HL-60 (cell line): ENCODE data around the gene GBP2.
"Not testable (repeated sequence)": the region's sequence is repeated elsewhere in the genome, so short reads cannot be mapped to it uniquely, and the experiment has no call there.

Source experiments
- DNase-seq, 2 experiments: peaks; one replicate each; pipeline ENCODE4 v3.0.0-alpha.2; 2010 to 2020; ENCODE audit warnings: low read depth in 1 of 2, low spot score in 1 of 2
- H3K27ac ChIP-seq: fragments of 250-450 bp; sonication (Bioruptor Pico); replicated peaks from 2 replicates; pipeline ENCODE4 v1.5.1; 2020; ENCODE audit warnings: mild to moderate bottlenecking, moderate library complexity
- H3K27me3 ChIP-seq: fragments of 250-450 bp; sonication (Bioruptor Pico); 2 replicates; pipeline ENCODE4 v1.5.1; 2021; ENCODE audit warnings: mild to moderate bottlenecking, moderate library complexity; ENCODE audit not compliant: insufficient read depth, poor library complexity, severe bottlenecking
- H3K4me3 ChIP-seq: replicated peaks from 2 replicates; pipeline ENCODE4 v1.5.1; 2011; ENCODE audit warnings: mild to moderate bottlenecking, control low read depth, low read length; ENCODE audit not compliant: insufficient read depth
- CTCF ChIP-seq: IDR thresholded peaks from one replicate; pipeline ENCODE4 v1.5.1; 2011; ENCODE audit warnings: low read length, control low read depth, inconsistent platforms; ENCODE audit not compliant: insufficient read depth
- GABPA ChIP-seq: IDR thresholded peaks from 2 replicates; pipeline ENCODE4 v1.6.1; 2012; ENCODE audit warnings: low read depth
- POLR2AphosphoS5 ChIP-seq: IDR thresholded peaks from 2 replicates; pipeline ENCODE4 v1.6.1; 2012; ENCODE audit warnings: low read depth
- SPI1 ChIP-seq: IDR thresholded peaks from 2 replicates; pipeline ENCODE4 v1.6.1; 2012; ENCODE audit warnings: low read depth, mild to moderate bottlenecking, borderline replicate concordance
- TF ChIP-seq, protein P1 (sequence below): IDR thresholded peaks from 2 replicates; pipeline ENCODE4 v1.6.1; 2012; ENCODE audit warnings: low read depth; ENCODE audit not compliant: insufficient replicate concordance

Gene GBP2

DNA sequence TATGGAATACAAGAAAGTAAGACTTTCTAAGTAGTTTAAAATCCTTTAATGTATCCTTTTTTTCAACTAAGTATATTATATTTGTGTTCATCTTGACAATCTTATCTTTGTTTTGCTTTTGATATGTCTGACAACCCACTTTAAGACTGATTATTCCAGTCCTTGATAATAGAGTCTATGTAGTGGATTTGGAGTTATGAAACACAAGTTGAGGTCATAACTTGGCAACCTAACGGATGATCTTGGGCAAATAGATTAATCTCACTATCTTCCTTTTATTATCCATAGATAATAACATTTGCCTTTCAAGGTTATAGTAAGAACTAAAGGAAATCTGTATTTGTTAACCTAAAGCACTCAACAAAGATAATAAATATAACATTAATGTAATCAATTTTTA, 4.8 kb upstream of the GBP2 start:
- no peak overlapping the region for H3K27ac ChIP-seq

GRCh38 chr1:89129911-89130310, 4.0 kb upstream of the GBP2 start:
- no peak for DNase-seq
- TF ChIP-seq CTCF (no peak), GABPA (no peak), SPI1 (no peak), POLR2AphosphoS5 (no peak)
- TF ChIP-seq, protein P1, sequence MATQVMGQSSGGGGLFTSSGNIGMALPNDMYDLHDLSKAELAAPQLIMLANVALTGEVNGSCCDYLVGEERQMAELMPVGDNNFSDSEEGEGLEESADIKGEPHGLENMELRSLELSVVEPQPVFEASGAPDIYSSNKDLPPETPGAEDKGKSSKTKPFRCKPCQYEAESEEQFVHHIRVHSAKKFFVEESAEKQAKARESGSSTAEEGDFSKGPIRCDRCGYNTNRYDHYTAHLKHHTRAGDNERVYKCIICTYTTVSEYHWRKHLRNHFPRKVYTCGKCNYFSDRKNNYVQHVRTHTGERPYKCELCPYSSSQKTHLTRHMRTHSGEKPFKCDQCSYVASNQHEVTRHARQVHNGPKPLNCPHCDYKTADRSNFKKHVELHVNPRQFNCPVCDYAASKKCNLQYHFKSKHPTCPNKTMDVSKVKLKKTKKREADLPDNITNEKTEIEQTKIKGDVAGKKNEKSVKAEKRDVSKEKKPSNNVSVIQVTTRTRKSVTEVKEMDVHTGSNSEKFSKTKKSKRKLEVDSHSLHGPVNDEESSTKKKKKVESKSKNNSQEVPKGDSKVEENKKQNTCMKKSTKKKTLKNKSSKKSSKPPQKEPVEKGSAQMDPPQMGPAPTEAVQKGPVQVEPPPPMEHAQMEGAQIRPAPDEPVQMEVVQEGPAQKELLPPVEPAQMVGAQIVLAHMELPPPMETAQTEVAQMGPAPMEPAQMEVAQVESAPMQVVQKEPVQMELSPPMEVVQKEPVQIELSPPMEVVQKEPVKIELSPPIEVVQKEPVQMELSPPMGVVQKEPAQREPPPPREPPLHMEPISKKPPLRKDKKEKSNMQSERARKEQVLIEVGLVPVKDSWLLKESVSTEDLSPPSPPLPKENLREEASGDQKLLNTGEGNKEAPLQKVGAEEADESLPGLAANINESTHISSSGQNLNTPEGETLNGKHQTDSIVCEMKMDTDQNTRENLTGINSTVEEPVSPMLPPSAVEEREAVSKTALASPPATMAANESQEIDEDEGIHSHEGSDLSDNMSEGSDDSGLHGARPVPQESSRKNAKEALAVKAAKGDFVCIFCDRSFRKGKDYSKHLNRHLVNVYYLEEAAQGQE = no peak
- no peaks in the 10 kb centered on the region for H3K27me3 ChIP-seq
- H3K27ac ChIP-seq = no peak overlapping the region
- H3K4me3 ChIP-seq = no peak overlapping the region

More for the DNA sequence above, 4.8 kb upstream of the GBP2 start:
- DNase-seq = no peak
- no peak overlapping the region for H3K4me3 ChIP-seq
- no peaks in the 10 kb centered on the region for H3K27me3 ChIP-seq
- TF ChIP-seq CTCF (no peak), GABPA (no peak), SPI1 (no peak), POLR2AphosphoS5 (no peak)
- TF ChIP-seq, protein P1 = no peak

GRCh38 chr1:89128003-89128458, 2.1 kb upstream of the GBP2 start:
- H3K27ac ChIP-seq, DNase-seq, H3K27me3 ChIP-seq, H3K4me3 ChIP-seq: not testable (repeated sequence)

DNA sequence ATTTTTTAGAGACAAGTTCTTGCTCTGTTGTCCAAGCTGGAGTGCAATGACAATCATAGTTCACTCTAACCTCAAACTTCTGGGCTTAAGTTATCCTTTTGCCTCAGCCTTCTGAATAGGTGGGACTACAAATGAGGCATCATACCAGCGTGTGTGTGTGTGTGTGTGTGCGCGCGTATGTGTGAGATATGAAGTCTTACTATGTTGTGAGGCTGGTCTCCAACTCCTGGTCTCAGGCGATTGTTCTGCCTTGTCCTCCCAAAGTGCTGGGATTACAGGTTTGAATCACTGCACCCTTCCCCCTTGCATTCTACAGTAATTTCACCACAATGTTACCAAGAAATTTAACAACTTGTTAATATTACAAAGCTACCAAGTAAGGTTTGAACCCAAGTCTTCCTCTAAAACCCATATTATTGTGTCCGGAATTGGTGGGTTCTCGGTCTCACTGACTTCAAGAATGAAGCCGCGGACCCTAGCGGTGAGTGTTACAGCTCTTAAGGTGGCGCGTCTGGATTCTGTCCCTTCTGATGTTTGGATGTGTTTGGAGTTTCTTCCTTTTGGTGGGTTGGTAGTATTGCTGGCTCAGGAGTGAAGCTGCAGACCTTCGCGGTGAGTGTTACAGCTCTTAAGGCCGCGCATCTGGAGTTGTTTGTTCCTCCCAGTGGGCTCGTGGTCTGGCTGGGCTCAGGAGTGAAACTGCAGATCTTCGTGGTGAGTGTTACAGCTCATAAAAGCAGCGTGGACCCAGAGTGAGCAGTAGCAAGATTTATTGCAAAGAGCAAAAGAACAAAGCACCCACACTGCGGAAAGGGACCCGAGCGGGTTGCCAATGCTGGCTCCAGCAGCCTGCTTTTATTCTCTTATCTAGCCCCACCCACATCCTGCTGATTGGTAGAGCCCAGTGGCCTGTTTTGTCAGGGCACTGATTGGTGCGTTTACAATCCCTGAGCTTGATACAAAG, 970 bp upstream of the GBP2 start:
- not testable (repeated sequence) for H3K4me3 ChIP-seq, H3K27me3 ChIP-seq

More for the DNA sequence above, 970 bp upstream of the GBP2 start:
- DNase-seq = peak in 1 of 2 experiments; percentile 8
- not testable (repeated sequence) for H3K27ac ChIP-seq
